Cardiac septum (tissue), 1 donor: ENCODE results near the gene TRMT2B. TPM values are rescaled to one million over a fixed set of nuclear protein-coding genes. Genes with fewer than 3 reads are reported as not detected.
A peak's percentile ranks its signal among the peaks of the same experiment; 100 is the strongest.
"Not testable (repeated sequence)": the region's sequence is repeated elsewhere in the genome, so short reads cannot be mapped to it uniquely, and the experiment has no call there.

Experiments used
- DNase-seq: peaks from one replicate; pipeline ENCODE4 v3.0.0-alpha.2; 2020; ENCODE audit warnings: low spot score
- intact Hi-C: fragments of 100-400 bp; cut with DNase I; formaldehyde crosslinking; loops from one replicate; pipeline ENCODE4 v1.14.0; 2022
- long read RNA-seq: library from polyadenylated mRNA; unstranded; transcript quantifications from one replicate; pipeline ENCODE4 v2.0.0, GENCODE V29; 2021
- total RNA-seq: library from RNA; stranded (reverse); fragmentation: NEBNext Ultra II Directional; extraction: Animal tissue kit (Norgen Biotek cat#: 25700); gene quantifications from one replicate; pipeline ENCODE4 v1.2.1, GENCODE V29; 2021
- donor health status: DM: no; HTN: no; CAD: no.

Gene TRMT2B
- 14.1 TPM for total RNA-seq
- long read RNA-seq, partial matches to known transcripts = 2 of 9 reads
- long read RNA-seq, other reads (novel, unspliced or antisense) = 6 of 9 reads

GRCh38 chrX:101051549-101052302 is at the start of gene TRMT2B:
TSS of gene TRMT2B (minus strand) at chrX:101052111. CDS start at chrX:101042289, 9,822 bp downstream.
- intact Hi-C loops = no loop called here
- DNase-seq = peak; percentile 88

GRCh38 chrX:101097546-101098453 is 45.9 kb upstream of the TRMT2B start, which contains the start of gene CENPI:
TSS of gene CENPI (plus strand) at chrX:101098204. CDS start at chrX:101101071, 2,867 bp downstream.
- peak; percentile 97 for DNase-seq
- intact Hi-C loops = no loop called here

GRCh38 chrX:101091817-101092216 is 39.9 kb upstream of the TRMT2B start:
- DNase-seq = no peak
- intact Hi-C loops = no loop called here

- intact Hi-C loops = no loop called here
- no peak for DNase-seq
Observed at GRCh38 chrX:101081231-101081630, 29.3 kb upstream of the TRMT2B start.

GRCh38 chrX:101080326-101081124 is 28.6 kb upstream of the TRMT2B start:
- DNase-seq = no peak
- intact Hi-C loops = no loop called here

- intact Hi-C loops = no loop called here
- DNase-seq = no peak
Observed at GRCh38 chrX:101079736-101080270, 27.9 kb upstream of the TRMT2B start.

GRCh38 chrX:101078716-101079598 is 27.0 kb upstream of the TRMT2B start, which contains the start of gene TMEM35A:
TSS of gene TMEM35A (plus strand) at chrX:101078879. CDS start at chrX:101079003, 124 bp downstream.
- DNase-seq = no peak
- intact Hi-C loops = no loop called here

GRCh38 chrX:101071582-101071981 is 19.7 kb upstream of the TRMT2B start:
- intact Hi-C loops = no loop called here

GRCh38 chrX:101062176-101062575 is 10.3 kb upstream of the TRMT2B start:
- intact Hi-C loops = no loop called here
- no peak for DNase-seq

More at GRCh38 chrX:101071582-101071981, 19.7 kb upstream of the TRMT2B start:
- no peak for DNase-seq

- no peak for DNase-seq
- intact Hi-C loops = no loop called here
Observed at GRCh38 chrX:101057093-101057714, 5.3 kb upstream of the TRMT2B start.

GRCh38 chrX:101056551-101056950 is 4.6 kb upstream of the TRMT2B start:
- DNase-seq, intact Hi-C loops: not testable (repeated sequence)

GRCh38 chrX:101051153-101051548 is 760 bp downstream of the TRMT2B start:
- intact Hi-C loops = no loop called here
- no peak for DNase-seq

GRCh38 chrX:101040197-101040596 is 11.7 kb downstream of the TRMT2B start:
- intact Hi-C loops = no loop called here
- DNase-seq = no peak

GRCh38 chrX:101037231-101037630 is 14.7 kb downstream of the TRMT2B start:
- intact Hi-C loops = no loop called here
- no peak for DNase-seq

GRCh38 chrX:101029665-101030064 is 22.2 kb downstream of the TRMT2B start:
- DNase-seq = no peak
- intact Hi-C loops = no loop called here

- intact Hi-C loops = no loop called here
- DNase-seq = no peak
Observed at GRCh38 chrX:101028562-101028961, 23.3 kb downstream of the TRMT2B start.

- intact Hi-C loops = no loop called here
- DNase-seq = no peak
Observed at GRCh38 chrX:101025126-101025525, 26.8 kb downstream of the TRMT2B start.

GRCh38 chrX:101022020-101022419 is 29.9 kb downstream of the TRMT2B start:
- intact Hi-C loops = no loop called here

More at GRCh38 chrX:101022020-101022419, 29.9 kb downstream of the TRMT2B start:
- no peak for DNase-seq
